Lower leg skin (tissue), 3 donors: ENCODE results near the gene PTRHD1.

ENCODE experiments used
- CTCF ChIP-seq, 3 donors: fragments of 450-650 bp; IDR thresholded peaks; one replicate each; pipeline ENCODE4 v1.5.1; 2016; ENCODE audit warnings: antibody characterized with exemption in 3 of 3, mild to moderate bottlenecking in 3 of 3, moderate library complexity in 2 of 3
- POLR2A ChIP-seq, 2 donors: fragments of 450-650 bp; IDR thresholded peaks; one replicate each; pipeline ENCODE4 v1.6.1; 2016 to 2017; ENCODE audit warnings: antibody characterized with exemption in 2 of 2, mild to moderate bottlenecking in 1 of 2, moderate library complexity in 1 of 2

- TF ChIP-seq POLR2A (IDR thresholded peaks at IDR 0.05) (no peak), CTCF (IDR thresholded peaks at IDR 0.05) (no peak)
These were observed 26.4 kb upstream of the PTRHD1 start for GRCh38 chr2:24819442-24820174.
